Colonic mucosa (tissue), 4 donors: ENCODE data around the gene ELOF1. TPM values are rescaled to one million over a fixed set of nuclear protein-coding genes. Genes with fewer than 3 reads are reported as not detected.
"Not testable (repeated sequence)": the region's sequence is repeated elsewhere in the genome, so short reads cannot be mapped to it uniquely, and the experiment has no call there.

Experiments
- DNase-seq: peaks from one replicate; pipeline ENCODE4 v3.0.0-alpha.2; 2020
- H3K27ac ChIP-seq: fragments of 200-600 bp; one replicate; pipeline ENCODE4 v1.8.0; 2021
- H3K27me3 ChIP-seq: fragments of 200-600 bp; one replicate; pipeline ENCODE4 v1.8.0; 2021
- H3K36me3 ChIP-seq: fragments of 200-600 bp; one replicate; pipeline ENCODE4 v1.8.0; 2021
- H3K4me1 ChIP-seq: fragments of 200-600 bp; one replicate; pipeline ENCODE4 v1.8.0; 2021; ENCODE audit warnings: mild to moderate bottlenecking
- H3K4me3 ChIP-seq: fragments of 200-600 bp; one replicate; pipeline ENCODE4 v1.8.0; 2021
- H3K9ac ChIP-seq, 2 donors: one replicate each; pipeline ENCODE4 v1.7.0; 2013; ENCODE audit warnings: control low read depth in 2 of 2, low read depth in 2 of 2, low read length in 2 of 2
- H3K9me3 ChIP-seq: fragments of 200-600 bp; one replicate; pipeline ENCODE4 v1.8.0; 2021
- CTCF ChIP-seq: fragments of 200-600 bp; IDR thresholded peaks from one replicate; pipeline ENCODE4 v1.8.0; 2022; ENCODE audit warnings: antibody characterized with exemption, mild to moderate bottlenecking
- intact Hi-C: fragments of 100-400 bp; cut with DNase I; formaldehyde crosslinking; loops from one replicate; pipeline ENCODE4 v1.14.1; 2022
- total RNA-seq, 2 donors: library from RNA; stranded (reverse); fragmentation: NEBNext Ultra II Directional in 1 of 2; extraction: Animal tissue kit (Norgen Biotek cat#: 25700) in 1 of 2; gene quantifications; one replicate each; pipeline ENCODE4 v1.2.1, GENCODE V29; 2021
- donor health status: healthy.
- donor health status: DM: no; HTN: no; CAD: no.
- donor health status: DM: no; HTN: no; CAD: no.

ELOF1 gene
- total RNA-seq, 2 donors from 2014 or later, result 33.8 to 59.8 TPM

DNA sequence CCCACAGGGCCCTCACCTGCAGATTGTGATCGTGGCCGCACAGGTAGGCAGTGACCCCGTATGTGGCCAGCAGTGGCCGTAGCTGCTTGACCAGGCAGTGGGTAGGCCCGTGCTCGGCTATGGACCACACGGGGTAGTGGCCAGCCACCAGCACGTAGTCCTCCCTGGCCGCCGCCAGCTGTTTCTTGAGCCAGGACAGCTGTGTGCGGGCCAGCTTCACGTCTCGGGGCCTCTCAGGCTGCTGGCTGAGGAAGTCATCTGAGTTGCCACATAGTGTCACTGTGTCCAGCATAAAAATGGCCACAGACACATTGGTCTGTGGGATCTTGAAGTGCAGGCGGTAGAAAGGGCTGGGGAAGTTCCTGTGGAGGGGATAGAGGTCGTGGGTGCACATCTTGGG is 17.2 kb upstream of the ELOF1 start:
- TF ChIP-seq CTCF, result no peak
- Histone ChIP-seq H3K27me3 (peaks cover 3% of the 10 kb centered on the region), H3K4me1 (no peaks in the 10 kb centered on the region), H3K36me3 (no peaks in the 10 kb centered on the region), H3K27ac (no peak overlapping the region), H3K9ac (no peak overlapping the region), H3K4me3 (no peak overlapping the region), H3K9me3 (no peaks in the 10 kb centered on the region)
- DNase-seq, result no peak
- intact Hi-C loops, result no loop called here

- intact Hi-C loops, result no loop called here
- Histone ChIP-seq H3K4me3 (no peak overlapping the region), H3K27ac (no peak overlapping the region), H3K9me3 (no peaks in the 10 kb centered on the region), H3K27me3 (peaks cover 3% of the 10 kb centered on the region), H3K36me3 (no peaks in the 10 kb centered on the region), H3K9ac (no peak overlapping the region), H3K4me1 (no peaks in the 10 kb centered on the region)
- TF ChIP-seq CTCF, result no peak
- no peak for DNase-seq
Measured at GRCh38 chr19:11574689-11575088, 15.7 kb upstream of the ELOF1 start.

DNA sequence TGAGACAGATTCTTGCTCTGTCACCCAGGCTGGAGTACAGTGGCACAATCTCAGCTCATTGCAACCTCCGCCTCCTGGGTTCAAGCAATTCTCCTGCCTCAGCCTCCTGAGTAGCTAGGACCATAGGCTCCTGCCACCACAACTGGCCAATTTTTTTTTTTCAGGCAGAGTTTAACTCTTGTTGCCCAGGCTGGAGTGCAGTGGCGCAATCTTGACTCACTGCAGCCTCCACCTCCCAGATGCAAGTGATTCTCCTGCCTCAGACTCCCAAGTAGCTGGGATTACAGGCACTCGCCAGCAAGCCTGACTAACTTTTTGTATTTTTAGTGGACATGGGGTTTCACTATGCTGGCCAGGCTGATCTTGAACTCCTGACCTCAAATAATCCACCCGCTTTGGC is 14.7 kb upstream of the ELOF1 start:
- DNase-seq, H3K9ac ChIP-seq, H3K36me3 ChIP-seq, H3K9me3 ChIP-seq, H3K27me3 ChIP-seq, intact Hi-C loops, H3K27ac ChIP-seq, H3K4me3 ChIP-seq, H3K4me1 ChIP-seq: not testable (repeated sequence)

- H3K27ac ChIP-seq, intact Hi-C loops: not testable (repeated sequence)
Measured at GRCh38 chr19:11573354-11573753, 14.3 kb upstream of the ELOF1 start.

DNA sequence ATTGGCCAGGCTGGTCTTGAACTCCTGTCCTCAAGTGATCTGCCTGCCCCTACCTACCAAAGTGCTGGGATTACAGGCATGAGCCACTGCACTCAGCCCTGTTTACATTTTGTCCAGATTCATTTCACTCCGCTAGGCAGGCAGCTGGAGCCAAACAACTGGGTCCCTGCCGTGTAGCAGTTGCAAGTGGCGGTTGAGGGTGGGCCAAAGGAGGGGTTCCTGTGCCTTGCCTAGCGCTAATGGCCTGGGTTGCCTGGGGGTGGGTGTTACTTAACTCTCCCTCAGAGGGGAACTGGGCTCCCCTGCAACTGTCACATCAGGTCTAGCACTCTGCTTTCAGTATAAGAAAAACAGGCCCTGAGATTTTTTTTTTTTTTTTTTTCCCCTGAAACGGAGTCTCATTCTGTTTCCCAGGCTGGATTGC is 11.0 kb upstream of the ELOF1 start:
- no peaks in the 10 kb centered on the region for H3K9me3 ChIP-seq
- no peaks in the 10 kb centered on the region for H3K27me3 ChIP-seq
- no peak overlapping the region for H3K4me3 ChIP-seq
- TF ChIP-seq CTCF, result no peak
- no peak for DNase-seq
- no peaks in the 10 kb centered on the region for H3K36me3 ChIP-seq
- no peaks in the 10 kb centered on the region for H3K4me1 ChIP-seq
- H3K9ac ChIP-seq, result no peak overlapping the region
- intact Hi-C loops, result no loop called here
- no peak overlapping the region for H3K27ac ChIP-seq

More at GRCh38 chr19:11573354-11573753, 14.3 kb upstream of the ELOF1 start:
- not testable (repeated sequence) for H3K9me3 ChIP-seq, H3K4me1 ChIP-seq, DNase-seq, H3K27me3 ChIP-seq, H3K4me3 ChIP-seq, H3K9ac ChIP-seq, H3K36me3 ChIP-seq

- Histone ChIP-seq H3K27me3 (no peaks in the 10 kb centered on the region), H3K4me1 (no peaks in the 10 kb centered on the region), H3K9me3 (no peaks in the 10 kb centered on the region), H3K36me3 (no peaks in the 10 kb centered on the region), H3K27ac (no peak overlapping the region), H3K9ac (no peak overlapping the region), H3K4me3 (no peak overlapping the region)
- DNase-seq, result no peak
- intact Hi-C loops, result no loop called here
- no peak for TF ChIP-seq CTCF
Measured at GRCh38 chr19:11566164-11566563, 7.1 kb upstream of the ELOF1 start.

DNA sequence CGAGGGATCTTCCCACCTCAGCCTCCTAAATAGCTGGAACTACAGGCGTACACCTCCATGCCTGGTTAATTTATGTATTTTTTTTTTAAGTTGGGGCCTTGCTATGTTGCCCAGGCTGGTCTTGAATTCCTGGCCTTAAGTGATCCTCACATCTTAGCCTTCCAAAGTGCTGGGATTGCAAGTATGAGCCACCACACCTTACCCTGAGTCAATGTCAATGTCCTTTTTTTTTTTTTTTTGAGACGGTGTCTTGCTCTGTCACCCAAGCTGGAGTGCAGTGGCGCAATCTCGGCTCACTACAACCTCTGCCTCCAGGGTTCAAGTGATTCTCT is 6.6 kb upstream of the ELOF1 start:
- H3K36me3 ChIP-seq, H3K27ac ChIP-seq, H3K27me3 ChIP-seq, H3K9ac ChIP-seq, intact Hi-C loops, H3K4me3 ChIP-seq, H3K9me3 ChIP-seq, DNase-seq, H3K4me1 ChIP-seq: not testable (repeated sequence)

- intact Hi-C loops, H3K9me3 ChIP-seq, H3K4me1 ChIP-seq, H3K9ac ChIP-seq, DNase-seq, H3K27me3 ChIP-seq, H3K4me3 ChIP-seq, H3K36me3 ChIP-seq, H3K27ac ChIP-seq: not testable (repeated sequence)
Measured at GRCh38 chr19:11564082-11564807, 5.2 kb upstream of the ELOF1 start.
